GDM1 (cell line): Measurements from ENCODE around the gene ANKRD63.
A peak's percentile ranks its signal among the peaks of the same experiment; 100 is the strongest.

Experiments
- DNase-seq: peaks from one replicate; lab custom pipeline; 2025; lab: John Stamatoyannopoulos, UW

ANKRD63 gene

GRCh38 chr15:40257656-40258450 lies 25.0 kb downstream of the ANKRD63 start:
- DNase-seq, result no peak

GRCh38 chr15:40256638-40257235 lies 26.1 kb downstream of the ANKRD63 start:
- no peak for DNase-seq

- no peak for DNase-seq
These were observed 27.8 kb downstream of the ANKRD63 start for GRCh38 chr15:40255033-40255432.

- DNase-seq, result no peak
These were observed 28.4 kb downstream of the ANKRD63 start for GRCh38 chr15:40254452-40254851.

DNA sequence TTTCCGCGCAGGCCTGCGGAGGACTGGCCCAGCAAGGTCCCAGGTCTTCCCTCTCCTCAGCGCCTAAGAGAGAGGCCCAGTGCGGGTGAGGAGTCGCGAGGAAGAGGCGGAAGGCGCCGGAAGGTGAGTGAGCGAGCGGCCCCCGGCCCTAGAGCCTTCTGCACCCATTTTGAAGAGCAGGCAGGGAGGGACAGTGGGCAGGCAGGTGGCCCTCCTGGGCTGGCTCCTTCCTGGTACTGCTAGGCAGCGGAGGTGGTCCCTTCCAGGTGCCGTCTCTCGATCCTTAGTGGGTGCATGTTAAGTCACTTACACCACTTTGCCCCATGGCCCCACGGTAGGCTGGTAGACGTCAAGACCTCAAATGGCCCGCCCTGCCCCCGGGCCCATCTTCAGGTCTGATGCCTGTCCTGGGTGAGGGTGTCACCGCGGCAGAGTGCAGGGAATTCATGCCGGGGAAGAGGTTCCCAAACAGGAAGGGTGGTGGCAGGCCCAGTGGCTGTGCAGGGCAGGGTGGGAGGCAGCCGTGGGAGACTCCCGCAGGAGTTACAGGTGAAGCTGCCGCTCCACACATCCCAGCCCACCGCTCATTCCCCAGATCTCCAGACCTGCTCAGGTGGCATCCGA lies 29.6 kb downstream of the ANKRD63 start:
- DNase-seq, result no peak

GRCh38 chr15:40252438-40253166 lies 30.3 kb downstream of the ANKRD63 start:
- no peak for DNase-seq

DNA sequence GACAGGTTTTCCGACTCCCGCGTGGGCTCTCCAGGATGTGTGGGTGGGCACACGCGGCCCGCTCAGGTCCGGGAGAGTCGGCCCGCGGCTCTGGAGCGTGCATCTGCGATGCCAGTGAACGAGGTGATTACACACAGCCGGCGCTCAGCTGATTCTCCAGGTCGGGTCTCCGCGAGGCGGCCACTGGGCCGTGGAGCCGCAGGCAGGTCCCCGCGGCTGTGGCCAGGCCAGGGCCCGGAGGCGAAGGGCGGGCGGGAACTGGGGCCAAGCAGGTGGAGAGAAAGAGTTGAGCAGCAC lies 30.8 kb downstream of the ANKRD63 start:
- DNase-seq, result no peak

GRCh38 chr15:40251486-40252140 lies 31.3 kb downstream of the ANKRD63 start:
- no peak for DNase-seq

- DNase-seq, result no peak
These were observed 31.9 kb downstream of the ANKRD63 start for GRCh38 chr15:40250771-40251483.

DNA sequence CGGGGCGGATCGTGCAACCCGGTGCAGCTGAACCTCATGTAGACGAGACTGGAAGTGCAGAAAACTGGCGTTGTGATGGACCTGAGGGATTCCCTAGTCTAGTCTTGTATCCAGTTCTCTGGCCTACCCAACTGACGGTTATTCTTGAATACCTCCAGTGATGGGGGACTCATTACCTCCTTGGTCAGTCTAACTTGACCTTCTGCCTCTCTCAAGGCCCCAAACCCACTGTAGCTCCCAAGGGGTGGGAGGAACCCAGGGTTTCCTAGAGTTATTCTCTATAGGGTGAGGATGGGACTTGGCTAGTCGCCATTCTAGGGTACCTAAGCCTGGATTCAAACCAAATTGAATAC lies 32.6 kb downstream of the ANKRD63 start:
- DNase-seq, result no peak

DNA sequence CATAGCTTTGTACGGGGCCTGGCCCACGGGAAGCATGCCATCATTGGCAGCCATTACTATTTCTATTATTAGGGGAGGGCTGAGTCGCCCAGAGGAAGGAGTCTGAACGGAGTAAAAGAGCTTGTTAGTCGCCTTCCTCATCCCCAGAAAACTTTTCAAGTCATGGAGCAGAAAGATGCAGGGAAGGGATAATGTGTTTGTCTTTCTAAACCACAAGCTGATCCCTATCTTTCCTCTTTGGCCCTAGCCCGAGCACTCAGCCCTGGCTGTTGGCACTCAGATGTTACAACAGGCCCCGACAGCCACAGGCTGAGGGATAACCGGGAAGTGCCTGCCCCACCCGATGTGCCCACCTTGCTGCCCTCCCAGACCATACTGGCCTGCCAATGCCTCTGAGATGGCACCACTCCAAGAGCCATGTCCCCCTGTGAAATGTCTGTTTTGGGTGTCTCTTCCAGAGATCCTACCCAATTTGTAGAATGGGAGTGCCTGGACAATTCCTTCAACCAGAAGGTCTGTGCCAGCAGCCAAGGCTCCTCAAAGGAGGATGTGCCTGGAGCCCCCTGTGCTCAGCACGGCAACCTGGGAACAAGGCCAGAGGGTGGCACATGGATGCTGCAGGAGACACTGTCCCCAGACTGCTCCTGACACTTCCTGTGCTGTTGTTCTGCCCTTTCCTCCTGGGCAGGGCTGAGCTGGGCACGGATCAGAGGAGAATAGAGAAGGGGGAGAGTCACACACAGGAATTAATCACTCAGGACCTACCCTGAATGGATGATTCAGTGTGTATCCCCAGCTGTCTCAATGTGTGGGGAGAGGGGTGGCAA lies 33.2 kb downstream of the ANKRD63 start:
- DNase-seq, result no peak

GRCh38 chr15:40248006-40248783 lies 34.7 kb downstream of the ANKRD63 start:
- no peak for DNase-seq

- no peak for DNase-seq
These were observed 35.4 kb downstream of the ANKRD63 start for GRCh38 chr15:40247406-40247971.

DNA sequence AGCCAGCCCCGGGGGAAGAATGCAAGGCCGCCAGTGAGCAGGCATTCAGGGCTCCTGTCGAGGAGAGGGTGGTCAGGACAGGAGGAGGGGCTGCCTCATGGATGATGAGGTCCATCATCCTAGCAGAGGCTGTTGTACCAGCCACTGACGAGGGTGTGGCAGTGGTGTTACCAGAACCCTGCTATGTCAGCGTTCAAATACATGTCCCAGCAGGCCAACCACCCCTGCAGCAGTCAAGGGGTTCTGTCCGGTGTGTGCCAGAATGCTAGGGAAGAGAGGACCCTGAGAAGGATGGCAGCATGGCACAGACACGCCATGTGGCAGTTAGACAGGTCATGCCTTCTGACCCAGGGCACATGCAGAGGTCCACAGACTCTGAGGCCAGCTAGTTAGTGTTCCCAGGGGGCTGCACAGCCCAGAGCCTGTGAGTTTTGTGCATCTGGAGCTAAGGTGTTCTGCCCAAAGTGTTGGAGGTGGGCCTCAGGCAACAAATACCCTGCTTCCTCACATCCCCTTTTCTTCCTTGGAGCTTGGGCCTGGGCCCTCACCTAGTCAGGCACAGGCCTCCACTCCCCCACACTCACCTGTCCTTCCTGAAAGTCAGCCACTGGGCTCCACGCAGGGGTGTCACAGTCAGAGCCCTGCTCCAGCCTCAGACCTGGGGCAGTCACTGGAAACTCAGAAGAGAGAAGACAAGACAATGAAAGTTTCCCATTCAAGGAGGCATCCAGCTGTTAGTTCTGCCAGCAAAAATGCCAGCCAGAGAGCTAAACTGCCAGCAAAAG lies 36.2 kb downstream of the ANKRD63 start:
- no peak for DNase-seq

- no peak for DNase-seq
These were observed 37.0 kb downstream of the ANKRD63 start for GRCh38 chr15:40245666-40246450.

- no peak for DNase-seq
These were observed 37.8 kb downstream of the ANKRD63 start for GRCh38 chr15:40244961-40245523.

- peak; percentile 24 for DNase-seq
These were observed 39.6 kb downstream of the ANKRD63 start for GRCh38 chr15:40243126-40243810.
